A673 (cell line): ENCODE results near the gene GEN1.

Experiments used
- CTCF ChIP-seq: fragments of 300-800, 200-600 bp; sonication (generic); conservative IDR thresholded peaks from 2 replicates; pipeline ENCODE4 v1.5.1; 2017; ENCODE audit warnings: low read depth, mild to moderate bottlenecking, antibody characterized with exemption, low read length, moderate library complexity, mixed read lengths
- EZH2 ChIP-seq: fragments of 200-600 bp; sonication (generic); IDR thresholded peaks from 2 replicates; pipeline ENCODE4 v1.6.1; 2017; ENCODE audit warnings: borderline replicate concordance, low read depth, mild to moderate bottlenecking, mixed read lengths, antibody characterized with exemption, low read length; ENCODE audit not compliant: poor library complexity, severe bottlenecking

GRCh38 chr2:17827316-17827715 lies 73.4 kb downstream of the GEN1 start:
- no peak for TF ChIP-seq CTCF
- no peak for TF ChIP-seq EZH2
